HG02981 (cell line): ENCODE data around the gene SEMA5B.

Experiments
- ATAC-seq: cut with Tn5 transposase; IDR thresholded peaks from one replicate; pipeline ENCODE4 v1.9.1; 2021; ENCODE audit warnings: mild to moderate bottlenecking, moderate library complexity; ENCODE audit not compliant: unreplicated experiment

SEMA5B gene

GRCh38 chr3:122929188-122930062 is 98.1 kb downstream of the SEMA5B start:
- no peak for ATAC-seq

DNA sequence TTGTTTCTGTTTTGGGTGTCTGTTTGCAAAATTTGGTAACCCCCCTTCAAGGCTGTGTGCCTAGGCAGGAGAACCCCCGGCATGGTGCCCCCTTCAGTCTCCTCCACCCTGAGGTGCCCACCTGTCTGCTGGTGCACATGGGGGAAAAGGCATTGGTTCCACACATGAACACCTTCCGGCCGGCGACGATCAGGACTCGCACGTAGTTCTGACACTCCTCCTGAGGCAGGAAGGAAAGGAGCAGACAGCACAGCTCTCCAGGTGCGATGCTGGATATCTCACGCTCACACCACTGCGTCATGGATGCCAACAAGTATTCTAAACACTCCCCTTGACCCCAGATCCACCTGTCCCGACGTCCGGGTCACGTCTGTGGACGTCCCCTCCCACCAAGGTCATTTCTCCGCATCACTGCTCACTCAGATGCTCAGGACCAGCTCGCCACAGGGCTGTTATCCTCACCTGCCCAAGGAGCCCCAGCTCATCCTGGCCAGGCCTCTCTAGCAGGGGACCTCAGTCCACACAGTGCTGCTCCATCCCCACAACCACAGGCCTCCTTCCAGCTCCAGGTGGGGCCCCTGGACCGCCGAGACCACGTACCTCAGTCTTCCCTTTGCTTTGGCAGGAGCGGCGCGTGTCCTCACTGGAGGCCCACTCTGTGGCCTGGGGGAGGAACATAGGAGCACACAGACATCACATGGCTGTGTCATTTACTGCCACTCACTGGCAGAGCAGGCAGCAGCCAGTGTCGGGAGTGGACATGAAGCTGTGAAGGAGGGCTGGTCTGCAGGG is 99.0 kb downstream of the SEMA5B start:
- no peak for ATAC-seq

- ATAC-seq = no peak
Observed at GRCh38 chr3:122927726-122928125, 99.8 kb downstream of the SEMA5B start.

- no peak for ATAC-seq
Observed at GRCh38 chr3:122926811-122927210, 100.8 kb downstream of the SEMA5B start.

DNA sequence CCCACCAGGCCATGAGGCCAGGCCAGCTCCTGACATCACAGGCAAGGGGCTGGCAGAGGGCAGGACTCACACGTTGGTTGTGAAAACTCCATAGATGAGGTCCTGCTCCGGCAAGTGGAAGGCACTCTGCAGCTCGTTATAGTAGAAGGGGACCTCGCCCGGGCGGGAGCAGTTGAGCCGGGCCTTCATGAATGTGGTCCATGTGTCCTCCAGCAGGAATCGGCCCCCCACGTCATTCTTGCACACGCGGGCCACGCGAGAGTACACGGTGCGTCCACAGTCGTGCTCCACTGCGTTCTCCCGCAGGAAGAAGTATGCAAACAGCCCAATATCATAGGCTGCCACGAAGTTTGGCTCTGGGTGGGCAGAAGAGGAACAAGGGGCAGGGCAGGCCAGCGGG is 101.2 kb downstream of the SEMA5B start:
- ATAC-seq = no peak

- ATAC-seq = no peak
Observed at GRCh38 chr3:122925756-122926155, 101.8 kb downstream of the SEMA5B start.

GRCh38 chr3:122924056-122924455 is 103.5 kb downstream of the SEMA5B start:
- ATAC-seq = no peak

DNA sequence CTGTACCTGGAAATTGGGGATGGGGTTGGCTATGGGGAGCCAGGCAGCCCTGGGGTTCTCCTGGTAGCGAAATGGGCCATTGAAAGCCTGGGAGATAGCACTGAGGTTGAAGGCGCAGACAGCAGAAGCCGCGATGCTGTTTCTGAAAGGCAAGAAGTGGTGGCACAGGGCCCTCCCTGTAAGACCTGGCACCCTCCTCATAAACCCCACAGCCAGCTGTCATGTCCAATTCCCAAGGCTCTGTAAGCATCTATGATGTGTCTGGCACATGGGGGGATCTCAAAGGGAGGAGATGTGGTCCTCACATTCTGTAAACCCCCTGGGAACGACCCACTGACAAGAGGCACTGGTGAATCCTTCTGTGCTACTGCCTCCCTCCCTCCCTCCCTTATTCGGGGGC is 104.0 kb downstream of the SEMA5B start:
- no peak for ATAC-seq

DNA sequence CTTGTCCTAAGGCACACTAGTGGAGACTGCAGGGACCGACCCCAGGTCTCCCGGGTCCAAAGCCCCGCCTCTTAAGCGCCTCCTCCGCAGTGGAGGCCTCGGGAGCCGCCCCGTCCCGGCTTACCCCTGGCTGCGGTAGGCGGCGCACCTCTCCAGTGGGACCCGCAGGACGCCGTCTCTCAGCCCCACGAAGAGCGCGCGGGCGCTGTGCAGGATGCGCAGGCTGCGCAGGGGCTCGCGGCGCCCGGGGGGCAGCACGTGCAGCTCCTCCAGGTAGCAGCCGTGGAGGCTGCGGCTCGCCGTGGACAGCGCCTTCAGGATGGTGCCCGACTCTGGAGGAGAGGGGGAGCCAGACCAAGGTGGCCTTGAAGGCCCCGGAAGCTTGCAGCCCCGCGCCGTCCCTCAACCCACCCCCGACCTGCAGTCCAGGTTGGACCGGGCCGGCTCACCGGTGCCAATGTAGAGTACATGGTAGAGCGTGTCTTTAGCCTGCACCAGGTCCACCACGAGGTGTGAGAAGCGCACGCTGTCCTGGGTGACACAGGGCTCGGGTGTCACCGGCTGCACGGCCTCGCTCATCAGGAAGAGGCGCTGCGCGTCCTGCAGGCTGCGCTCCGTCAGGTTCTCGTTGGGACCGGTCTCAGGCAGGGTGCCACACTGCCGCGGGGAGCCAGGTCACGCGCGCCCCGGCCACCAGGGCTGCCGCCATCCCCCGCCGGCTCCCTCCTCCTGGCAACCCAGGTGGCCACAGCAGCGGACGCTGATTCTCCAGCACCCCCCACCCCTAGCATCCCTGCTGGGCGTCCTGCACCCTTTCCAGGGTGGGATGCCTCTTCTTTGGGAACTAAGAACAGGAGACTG is 105.5 kb downstream of the SEMA5B start:
- no peak for ATAC-seq

DNA sequence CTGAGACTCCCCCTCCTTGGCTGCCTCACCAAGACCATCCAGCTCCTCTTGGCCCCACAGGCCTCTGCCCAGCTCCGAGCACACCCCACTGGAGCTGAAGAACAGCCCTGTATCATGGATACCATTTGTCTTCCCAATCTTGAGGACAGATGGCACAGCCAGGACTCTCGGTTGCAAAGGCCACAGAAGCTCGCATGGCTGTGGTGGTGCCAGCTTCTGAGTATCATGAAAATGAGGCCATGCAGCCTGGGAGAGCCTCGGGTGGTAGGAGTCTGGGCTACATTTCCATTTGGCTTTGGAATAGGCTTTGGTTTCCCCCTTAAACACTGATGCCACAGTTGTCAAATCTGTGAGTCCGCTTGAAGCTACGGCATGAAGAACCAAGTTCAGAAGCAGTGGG is 106.6 kb downstream of the SEMA5B start:
- no peak for ATAC-seq

DNA sequence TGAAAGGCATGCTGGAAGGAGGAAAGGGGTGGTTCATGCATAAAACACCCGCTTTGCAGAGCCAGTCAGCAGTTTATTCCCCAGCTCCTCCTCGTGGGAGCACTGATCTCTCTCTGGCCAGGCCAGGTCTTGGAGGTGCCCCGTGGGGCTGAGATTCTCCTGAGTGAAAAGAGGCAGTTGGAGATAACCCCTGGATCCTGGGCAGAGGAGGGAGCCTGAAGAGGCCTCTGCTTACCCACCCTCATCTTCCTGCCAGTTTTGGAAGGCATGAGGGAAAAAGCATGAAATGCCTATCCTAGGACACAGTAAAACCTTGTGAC is 108.3 kb downstream of the SEMA5B start:
- ATAC-seq = no peak

DNA sequence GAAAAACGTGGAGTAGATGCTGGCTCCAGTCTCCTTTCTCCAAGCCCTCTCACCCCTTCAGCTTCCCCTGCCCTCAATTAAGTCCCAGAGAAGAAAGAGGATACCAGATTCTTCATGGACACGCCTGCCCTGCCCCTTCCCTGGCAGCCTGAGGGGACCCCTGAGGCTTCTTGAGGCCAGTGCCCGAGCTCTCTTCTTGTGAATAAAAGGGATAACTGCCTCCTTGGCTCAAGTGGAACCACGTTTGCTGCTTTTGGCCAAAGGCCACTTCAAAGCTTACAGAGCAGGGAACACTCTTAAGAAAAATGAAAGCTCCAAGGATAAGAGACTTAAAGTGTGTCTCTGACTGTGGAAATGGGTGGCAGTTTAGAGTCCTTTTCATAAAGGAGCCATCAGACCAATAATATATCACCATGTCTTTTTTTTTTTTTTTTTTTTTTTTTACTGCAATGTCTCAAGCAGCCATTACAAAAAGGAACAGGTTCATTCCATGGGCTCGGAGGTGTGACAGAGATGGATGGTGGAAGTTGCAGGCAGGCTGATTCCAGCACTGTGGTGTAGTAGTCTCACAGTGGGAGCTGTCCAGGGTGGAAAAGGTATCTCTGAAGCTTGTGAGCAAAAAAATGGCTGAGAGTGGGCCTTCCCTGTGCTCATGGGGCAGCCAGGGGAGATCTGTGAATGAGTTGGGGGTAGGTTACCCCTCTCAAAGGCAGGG is 108.8 kb downstream of the SEMA5B start:
- ATAC-seq = no peak

DNA sequence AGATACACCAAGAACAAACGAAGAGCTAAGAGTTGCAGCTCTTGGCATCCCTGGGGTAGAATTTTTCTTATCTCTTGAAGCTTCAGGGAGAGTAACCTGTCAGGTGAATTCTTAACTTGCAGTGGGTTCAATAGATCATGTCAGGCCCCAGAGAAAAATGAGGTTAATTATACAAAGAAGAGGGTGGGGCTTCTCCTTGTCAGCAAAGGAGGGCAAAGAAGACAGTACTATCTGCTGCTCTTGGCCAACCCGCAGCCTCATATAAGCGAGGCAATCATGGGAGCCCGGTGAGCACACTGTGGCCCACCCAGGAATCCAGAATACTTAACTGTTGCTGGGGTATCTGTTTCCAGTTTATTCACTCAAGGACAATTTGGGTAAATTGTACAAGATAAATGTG is 110.2 kb downstream of the SEMA5B start:
- ATAC-seq = no peak

- no peak for ATAC-seq
Observed at GRCh38 chr3:122916580-122916979, 111.0 kb downstream of the SEMA5B start.

- ATAC-seq = no peak
Observed at GRCh38 chr3:122916084-122916483, 111.5 kb downstream of the SEMA5B start.

- ATAC-seq = no peak
Observed at GRCh38 chr3:122915300-122916055, 112.1 kb downstream of the SEMA5B start.

DNA sequence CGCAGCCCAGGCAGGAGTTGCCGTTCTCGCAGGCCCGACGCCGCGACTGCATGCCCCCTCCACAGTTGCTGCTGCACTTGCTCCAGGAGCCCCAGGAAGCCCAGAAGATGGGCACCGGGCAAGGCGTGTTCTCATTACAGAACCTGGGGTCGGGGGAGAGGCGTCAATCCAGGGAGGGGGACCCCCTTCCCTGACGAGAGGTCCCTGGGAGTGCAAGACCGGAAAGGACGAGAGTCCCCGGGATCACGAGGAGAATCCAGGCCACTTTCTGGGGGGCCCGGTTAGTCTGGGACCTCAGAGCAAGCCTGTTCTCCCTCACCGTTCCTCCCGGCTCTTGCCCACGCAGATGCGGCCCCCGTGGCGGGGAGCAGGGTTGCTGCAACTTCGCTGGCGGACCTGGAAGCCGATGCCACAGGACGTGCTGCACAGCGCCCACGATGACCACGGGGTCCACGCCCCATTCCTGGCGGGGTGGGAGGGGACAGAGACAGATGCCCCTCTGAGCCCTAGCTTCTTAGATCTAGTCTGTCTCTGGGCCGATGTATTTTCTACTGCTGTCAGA is 113.9 kb downstream of the SEMA5B start:
- no peak for ATAC-seq

DNA sequence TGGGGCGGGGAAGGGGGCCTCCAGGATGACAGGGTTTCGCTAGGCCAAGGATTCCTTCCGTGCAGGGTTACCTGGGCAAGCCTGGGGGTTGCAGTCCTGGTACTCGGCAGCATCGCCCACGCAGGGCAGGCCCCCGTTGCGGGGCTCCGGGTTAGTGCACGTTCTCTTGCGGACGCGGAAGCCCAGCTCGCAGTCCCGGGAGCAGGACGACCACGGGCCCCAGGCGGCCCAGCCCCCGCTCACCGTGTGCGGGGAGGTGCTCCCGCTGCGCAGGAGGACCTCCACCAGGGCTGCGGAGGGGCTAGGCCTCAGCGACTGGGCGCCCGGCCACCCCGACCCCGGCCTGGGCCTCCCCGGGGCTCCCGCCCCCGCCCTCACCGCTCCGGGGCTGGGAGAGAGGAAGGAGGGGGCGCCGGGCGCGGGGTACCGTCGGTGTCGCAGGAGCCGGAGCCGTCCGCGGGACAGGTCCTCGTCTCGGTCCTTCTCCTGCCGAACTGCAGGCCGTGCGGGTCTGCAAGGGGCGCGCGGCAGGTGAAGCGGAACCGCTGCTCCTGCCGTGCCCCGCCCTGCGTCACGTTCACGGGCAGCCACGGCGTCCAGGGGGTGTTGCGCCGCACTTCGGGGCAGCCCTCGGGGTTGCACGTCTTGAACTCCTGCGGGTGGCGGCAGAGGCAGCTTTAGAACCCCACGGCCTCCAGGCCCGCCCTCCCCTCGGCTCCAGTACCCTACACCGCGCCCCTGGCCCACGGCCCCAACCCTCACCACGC is 114.6 kb downstream of the SEMA5B start:
- no peak for ATAC-seq

- ATAC-seq = no peak
Observed at GRCh38 chr3:122911901-122912300, 115.7 kb downstream of the SEMA5B start.
